ENCODE measurements around the gene COBL.

COBL gene

GRCh38 chr7:51251290-51251689 lies 65.3 kb downstream of the COBL start:
- DNase-seq, result no peak

GRCh38 chr7:51250512-51250911 lies 66.1 kb downstream of the COBL start:
- no peak for DNase-seq

GRCh38 chr7:51249991-51250390 lies 66.6 kb downstream of the COBL start:
- DNase-seq, result no peak

GRCh38 chr7:51249187-51249945 lies 67.2 kb downstream of the COBL start:
- no peak for DNase-seq

GRCh38 chr7:51246258-51247245 lies 70.1 kb downstream of the COBL start:
- DNase-seq, result no peak

- no peak for DNase-seq
These were observed 71.7 kb downstream of the COBL start for GRCh38 chr7:51244885-51245284.

GRCh38 chr7:51244053-51244452 lies 72.6 kb downstream of the COBL start:
- no peak for DNase-seq

GRCh38 chr7:51243631-51244030 lies 73.0 kb downstream of the COBL start:
- no peak for DNase-seq

GRCh38 chr7:51242881-51243518 lies 73.6 kb downstream of the COBL start:
- no peak for DNase-seq

- DNase-seq, result no peak
These were observed 74.5 kb downstream of the COBL start for GRCh38 chr7:51242007-51242691.

- no peak for DNase-seq
These were observed 75.7 kb downstream of the COBL start for GRCh38 chr7:51240868-51241267.

GRCh38 chr7:51239691-51240090 lies 76.9 kb downstream of the COBL start:
- no peak for DNase-seq

- no peak for DNase-seq
These were observed 77.6 kb downstream of the COBL start for GRCh38 chr7:51238981-51239495.

- DNase-seq, result no peak
These were observed 79.0 kb downstream of the COBL start for GRCh38 chr7:51237446-51238133.

- DNase-seq, result no peak
These were observed 80.0 kb downstream of the COBL start for GRCh38 chr7:51236470-51237132.

GRCh38 chr7:51235593-51236313 lies 80.9 kb downstream of the COBL start:
- no peak for DNase-seq

GRCh38 chr7:51234609-51235308 lies 81.8 kb downstream of the COBL start:
- no peak for DNase-seq

GRCh38 chr7:51234139-51234538 lies 82.5 kb downstream of the COBL start:
- no peak for DNase-seq

- DNase-seq, result no peak
These were observed 83.2 kb downstream of the COBL start for GRCh38 chr7:51233374-51233773.

- DNase-seq, result no peak
These were observed 85.9 kb downstream of the COBL start for GRCh38 chr7:51230723-51231122.
